HCT116 (cell line): ENCODE data around the gene SCFD2. TPM values are rescaled to one million over a fixed set of nuclear protein-coding genes. Genes with fewer than 3 reads are reported as not detected.

ENCODE experiments used
- ATAC-seq: fragments of 200-7000 bp; cut with Tn5 transposase; 2 replicates; pipeline ENCODE4 v1.9.1; 2020; ENCODE audit warnings: mild to moderate bottlenecking, moderate library complexity
- BruUV-seq: library from RNA; stranded (reverse); fragments of 400-500 nt; replicated peaks from 2 replicates; lab custom pipeline; 2021; lab: Mats Ljungman, UMichigan
- CTCF ChIA-PET: fragments of 300-600 bp; sonication (Branson Sonifier 250); formaldehyde crosslinking; loops from one replicate; lab custom pipeline; 2021; ENCODE audit warnings: antibody characterized with exemption; lab: Charles Lee
- POLR2A ChIA-PET: fragments of 300-600, 350-600 bp; sonication (Branson Sonifier 250); formaldehyde crosslinking; loops from one replicate; lab custom pipeline; 2021; ENCODE audit warnings: antibody characterized with exemption; lab: Charles Lee
- RAD21 ChIA-PET, 2 experiments: fragments of 300-600 bp; sonication (Branson Sonifier 250); formaldehyde crosslinking; loops; one replicate each; lab custom pipeline; 2023; ENCODE audit warnings: low total read pairs in 2 of 2; ENCODE audit not compliant: uncharacterized antibody in 2 of 2, unreplicated experiment in 2 of 2, low non-redundant PET in 1 of 2; lab: Charles Lee
- DNase-seq: peaks from one replicate; pipeline ENCODE4 v3.0.0-alpha.2; 2010; ENCODE audit warnings: low read depth, low spot score
- H2AFZ ChIP-seq: fragments of 200-600 bp; shearing (Covaris generic), sonication (generic); 2 replicates; pipeline ENCODE4 v1.6.1; 2017; ENCODE audit warnings: low read depth, mixed run types, mixed read lengths, antibody characterized with exemption, low read length; ENCODE audit not compliant: poor library complexity, severe bottlenecking
- H3K27ac ChIP-seq: 2 replicates; pipeline ENCODE4 v1.5.1; 2012; ENCODE audit warnings: low read depth, low read length
- H3K27me3 ChIP-seq: fragments of 200-600 bp; sonication (generic); 2 replicates; pipeline ENCODE4 v1.6.1; 2016; ENCODE audit warnings: mixed run types, low read length, mixed read lengths; ENCODE audit not compliant: insufficient read depth
- H3K36me3 ChIP-seq, 2 experiments: fragments of 200-500 bp in 1 of 2; fragments of 200-600 bp in 1 of 2; sonication (Bioruptor generic) in 1 of 2; sonication (generic) in 1 of 2; 2 replicates each; pipeline versions ENCODE4 v1.5.1 to v1.6.1; 2014 to 2016; ENCODE audit warnings: low read length in 2 of 2, inconsistent platforms in 1 of 2, mixed read lengths in 1 of 2, mixed run types in 1 of 2; ENCODE audit not compliant: insufficient read depth in 2 of 2, control insufficient read depth in 1 of 2
- H3K4me1 ChIP-seq, 2 experiments: fragments of 200-600 bp in 1 of 2; sonication (generic) in 1 of 2; 2 replicates each; pipeline versions ENCODE4 v1.5.1 to v1.6.1; 2012 to 2017; ENCODE audit warnings: low read length in 2 of 2, inconsistent platforms in 1 of 2, mild to moderate bottlenecking in 1 of 2, mixed read lengths in 1 of 2, mixed run types in 1 of 2, moderate library complexity in 1 of 2; ENCODE audit not compliant: insufficient read depth in 2 of 2, control insufficient read depth in 1 of 2
- H3K4me2 ChIP-seq: fragments of 200-600 bp; sonication (generic); 2 replicates; pipeline ENCODE4 v1.6.1; 2017; ENCODE audit warnings: mixed run types, low read length, mixed read lengths
- H3K4me3 ChIP-seq, 2 experiments: fragments of 200-600 bp in 1 of 2; sonication (generic) in 1 of 2; replicated peaks in 1 of 2; 2 replicates each; pipeline ENCODE4 v1.5.1; 2011 to 2016; ENCODE audit warnings: low read length in 2 of 2, control low read depth in 1 of 2, low read depth in 1 of 2, mild to moderate bottlenecking in 1 of 2, mixed read lengths in 1 of 2, mixed run types in 1 of 2
- H3K79me2 ChIP-seq: fragments of 200-600 bp; sonication (generic); 2 replicates; pipeline ENCODE4 v1.6.1; 2017; ENCODE audit warnings: mild to moderate bottlenecking, mixed run types, low read length, moderate library complexity, mixed read lengths; ENCODE audit not compliant: insufficient read depth
- H3K9ac ChIP-seq: fragments of 200-600 bp; sonication (generic); 2 replicates; pipeline ENCODE4 v1.6.1; 2016; ENCODE audit warnings: low read length, mixed read lengths
- H3K9me2 ChIP-seq: fragments of 200-600 bp; sonication (generic), shearing (Covaris generic); 2 replicates; pipeline ENCODE4 v1.6.1; 2017; ENCODE audit warnings: mixed run types, mild to moderate bottlenecking, moderate library complexity; ENCODE audit not compliant: insufficient read depth
- H3K9me3 ChIP-seq, 2 experiments: fragments of 200-500 bp in 1 of 2; fragments of 200-600 bp in 1 of 2; sonication (Bioruptor generic) in 1 of 2; sonication (generic) in 1 of 2; 2 replicates each; pipeline ENCODE4 v1.6.1; 2014 to 2017; ENCODE audit warnings: low read length in 2 of 2, mixed read lengths in 2 of 2, inconsistent platforms in 1 of 2, low read depth in 1 of 2, mild to moderate bottlenecking in 1 of 2, mixed run types in 1 of 2, moderate library complexity in 1 of 2; ENCODE audit not compliant: control insufficient read depth in 1 of 2, insufficient read depth in 1 of 2
- H4K20me1 ChIP-seq: fragments of 200-600 bp; sonication (generic), shearing (Covaris generic); 2 replicates; pipeline ENCODE4 v1.6.1; 2017; ENCODE audit warnings: mixed run types, mild to moderate bottlenecking, moderate library complexity; ENCODE audit not compliant: insufficient read depth
- EGR1 ChIP-seq: IDR thresholded peaks from 2 replicates; pipeline ENCODE4 v1.6.1; 2012; ENCODE audit warnings: low read depth
- POLR2A ChIP-seq: IDR thresholded peaks from 2 replicates; pipeline ENCODE4 v1.7.0; 2011; ENCODE audit warnings: borderline replicate concordance; ENCODE audit not compliant: insufficient read depth, insufficient read length; ENCODE audit errors: extremely low read depth
- POLR2AphosphoS5 ChIP-seq: IDR thresholded peaks from 2 replicates; pipeline ENCODE4 v1.6.1; 2011; ENCODE audit warnings: mild to moderate bottlenecking, low read depth, low read length, moderate library complexity
- RAD21 ChIP-seq: IDR thresholded peaks from 2 replicates; pipeline ENCODE4 v1.6.1; 2012; ENCODE audit warnings: low read depth, mild to moderate bottlenecking
- SRF ChIP-seq: IDR thresholded peaks from 2 replicates; pipeline ENCODE4 v1.6.1; 2012; ENCODE audit warnings: low read depth
- TCF7L2 ChIP-seq: IDR thresholded peaks from 2 replicates; pipeline ENCODE4 v1.7.0; 2011; ENCODE audit warnings: borderline replicate concordance, inconsistent platforms; ENCODE audit not compliant: insufficient read depth, insufficient read length; ENCODE audit errors: extremely low read depth
- intact Hi-C: fragments of 100-400 bp; cut with micrococcal nuclease; formaldehyde crosslinking; loops from 2 replicates; pipeline ENCODE4 v1.10.0; 2022
- total RNA-seq: library from RNA; stranded (reverse); gene quantifications from one replicate; pipeline ENCODE4 v1.2.1, GENCODE V29; 2021; ENCODE audit not compliant: unreplicated experiment

SCFD2 gene
- total RNA-seq, 1 experiment from 2014 or later, result 13.6 TPM

DNA sequence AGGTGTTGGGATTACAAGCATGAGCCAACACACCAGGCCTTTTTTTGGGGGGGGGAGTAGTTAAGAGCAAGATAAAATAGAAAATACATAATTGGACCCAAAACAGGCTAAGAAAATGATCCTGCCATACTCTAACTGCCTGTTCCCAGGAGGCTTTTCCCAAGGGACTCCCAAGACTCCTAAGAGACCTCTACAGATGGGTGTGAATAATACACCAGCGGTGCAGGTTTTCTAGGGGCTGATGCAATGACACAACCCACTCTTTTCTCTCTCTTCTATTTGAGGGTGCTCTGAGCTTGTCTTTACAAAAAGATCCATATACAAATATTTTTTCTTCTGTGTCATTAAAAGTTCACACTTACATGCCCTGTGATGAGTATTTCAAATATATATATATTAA, 386.8 kb downstream of the SCFD2 start:
- Histone ChIP-seq H4K20me1 (no peaks in the 10 kb centered on the region), H2AFZ (no peak overlapping the region), H3K27me3 (no peaks in the 10 kb centered on the region), H3K79me2 (no peaks in the 10 kb centered on the region), H3K27ac (no peak overlapping the region), H3K36me3 (no peaks in the 10 kb centered on the region), H3K4me2 (no peak overlapping the region), H3K9ac (no peak overlapping the region), H3K9me2 (no peaks in the 10 kb centered on the region), H3K9me3 (no peaks in the 10 kb centered on the region), H3K4me1 (0 out of 4 replicates have a peak, but pooled peaks cover 0 to 4% of the 10 kb centered on the region in 2 experiments), H3K4me3 (no peak overlapping the region)
- DNase-seq, result peak; percentile 3
- CTCF ChIA-PET, result no interaction called here
- TF ChIP-seq RAD21, result peak; percentile 29
- TF ChIP-seq EGR1, result no peak
- RAD21 ChIA-PET, result no interaction called here
- intact Hi-C loops, result no loop called here
- ATAC-seq, result peak; percentile 61; the same call in 1 of the 2 replicates
- POLR2A ChIA-PET, result no interaction called here
- BruUV-seq, result no TSS peak

DNA sequence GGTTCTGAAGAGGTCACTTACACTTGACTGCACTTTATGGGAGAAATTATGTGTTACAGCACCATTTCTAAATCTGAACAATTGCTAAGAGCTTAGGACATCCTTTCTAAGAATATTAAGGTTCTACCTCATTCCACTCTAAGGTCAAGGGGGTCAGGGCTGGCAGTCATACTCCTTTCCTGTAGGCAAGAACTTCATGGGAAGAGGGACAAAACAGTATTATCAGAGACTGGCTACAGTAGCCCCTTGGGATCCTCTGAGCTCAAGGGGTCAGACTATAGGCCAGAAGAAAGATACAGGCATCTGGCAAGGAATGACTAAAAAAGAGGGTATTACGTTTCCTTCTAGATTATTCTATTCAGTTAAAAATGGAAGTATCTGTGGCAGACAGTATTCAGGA, 388.6 kb downstream of the SCFD2 start:
- no peak for TF ChIP-seq TCF7L2
- no peak for TF ChIP-seq SRF
- no peak for TF ChIP-seq POLR2AphosphoS5
- TF ChIP-seq POLR2A, result no peak
- POLR2A ChIA-PET, result no interaction called here
- RAD21 ChIA-PET, result no interaction called here
- Histone ChIP-seq H3K4me1 (no peaks in the 10 kb centered on the region), H3K4me2 (no peak overlapping the region), H2AFZ (no peak overlapping the region), H3K9me3 (no peaks in the 10 kb centered on the region), H3K79me2 (no peaks in the 10 kb centered on the region), H3K36me3 (no peaks in the 10 kb centered on the region), H3K9ac (no peak overlapping the region), H4K20me1 (no peaks in the 10 kb centered on the region), H3K27ac (no peak overlapping the region), H3K9me2 (no peaks in the 10 kb centered on the region), H3K27me3 (no peaks in the 10 kb centered on the region), H3K4me3 (no peak overlapping the region)
- CTCF ChIA-PET, result interaction anchor here (0.8 kb wide), 1 partner anchor 432 kb away, joined by 3 read pairs; no protein-coding TSS in a partner anchor
- no peak for DNase-seq
- ATAC-seq, result no peak
- BruUV-seq, result no TSS peak
- intact Hi-C loops, result no loop called here
